IPS-18a (cell line): ENCODE results near the gene EXOC2.

Experiments used
- H3K27ac ChIP-seq: one replicate; pipeline ENCODE4 v1.5.1; 2013; ENCODE audit warnings: low read length
- H3K27me3 ChIP-seq: one replicate; pipeline ENCODE4 v1.6.1; 2013; ENCODE audit warnings: mild to moderate bottlenecking, low read length; ENCODE audit not compliant: control insufficient read depth, insufficient read depth
- H3K36me3 ChIP-seq: one replicate; pipeline ENCODE4 v1.6.1; 2013; ENCODE audit warnings: low read depth, low read length; ENCODE audit not compliant: control insufficient read depth
- H3K4me1 ChIP-seq: one replicate; pipeline ENCODE4 v1.6.1; 2013; ENCODE audit warnings: low read depth, low read length; ENCODE audit not compliant: control insufficient read depth
- H3K4me3 ChIP-seq: one replicate; pipeline ENCODE4 v1.5.1; 2013; ENCODE audit warnings: low read length
- H3K9ac ChIP-seq: one replicate; pipeline ENCODE4 v1.6.1; 2013; ENCODE audit warnings: mild to moderate bottlenecking, low read length, moderate library complexity
- H3K9me3 ChIP-seq: one replicate; pipeline ENCODE4 v1.6.1; 2013; ENCODE audit warnings: low read depth, low read length; ENCODE audit not compliant: control insufficient read depth

The EXOC2 gene

DNA sequence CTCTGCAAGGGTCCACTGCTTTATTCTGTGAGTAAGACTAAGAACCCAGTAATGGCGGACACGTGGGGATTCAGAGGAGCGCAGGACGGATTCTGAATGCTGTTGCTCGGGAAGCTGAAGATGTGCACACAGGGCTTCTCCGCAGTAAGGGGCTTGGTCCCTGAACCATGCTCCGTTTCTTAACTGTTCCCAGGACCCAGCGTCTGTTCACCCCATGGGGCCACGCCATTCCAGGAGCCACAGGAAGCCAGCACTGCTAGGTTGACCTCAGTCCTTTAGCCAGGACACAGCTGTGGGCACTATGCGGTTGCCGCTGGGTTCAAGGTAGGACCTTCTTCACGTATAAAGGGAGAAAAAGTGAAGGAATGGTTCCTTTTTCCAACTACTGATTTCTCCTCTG lies 241.6 kb downstream of the EXOC2 start:
- Histone ChIP-seq H3K27ac (no peak overlapping the region), H3K4me1 (peaks cover 4% of the 10 kb centered on the region), H3K27me3 (no peaks in the 10 kb centered on the region), H3K36me3 (no peaks in the 10 kb centered on the region), H3K9me3 (no peaks in the 10 kb centered on the region), H3K4me3 (no peak overlapping the region), H3K9ac (no peak overlapping the region)

DNA sequence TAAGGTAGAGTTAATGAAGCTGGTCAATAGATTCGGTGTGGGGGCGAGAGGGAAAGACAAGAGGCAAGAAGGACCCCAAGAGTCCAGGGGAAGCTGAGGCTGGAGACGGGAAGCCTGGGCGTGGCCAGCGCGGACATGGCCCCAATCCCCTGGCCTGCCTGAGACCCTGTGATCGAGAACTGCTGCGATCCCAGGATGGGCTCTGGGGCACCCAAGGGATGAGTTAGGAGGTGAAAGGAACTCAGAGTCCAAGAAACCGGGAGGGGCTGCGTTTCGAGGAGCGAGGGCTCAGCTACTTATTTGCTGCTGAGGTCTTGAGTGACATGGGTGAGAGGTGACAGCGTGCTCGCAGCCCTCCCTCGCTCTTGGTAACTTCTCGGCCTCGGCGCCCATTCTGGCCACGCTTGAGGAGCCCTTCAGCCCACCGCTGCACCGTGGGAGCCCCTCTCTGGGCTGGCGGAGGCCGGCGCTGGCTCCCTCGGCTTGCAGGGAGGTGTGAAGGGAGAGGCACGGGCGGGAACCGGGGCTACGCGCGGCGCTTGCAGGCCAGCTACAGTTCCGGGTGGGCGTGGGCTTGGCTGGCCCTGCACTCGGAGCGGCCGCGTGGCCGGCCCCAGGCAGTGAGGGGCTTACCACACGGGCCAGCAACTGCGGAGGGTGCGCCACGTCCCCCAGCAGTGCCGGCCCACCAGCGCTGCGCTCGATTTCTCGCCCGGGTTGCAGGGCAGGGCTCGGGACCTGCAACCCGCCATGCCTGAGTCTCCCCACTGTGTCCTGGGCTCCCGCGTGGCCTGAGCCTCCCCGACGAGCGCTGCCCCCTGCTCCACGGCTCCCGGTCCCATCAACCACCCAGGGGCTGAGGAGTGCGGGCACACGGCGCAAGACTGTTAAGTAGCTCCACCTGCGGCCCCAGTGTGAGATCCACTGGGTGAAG lies 243.2 kb downstream of the EXOC2 start:
- Histone ChIP-seq H3K27me3 (no peaks in the 10 kb centered on the region), H3K9me3 (no peaks in the 10 kb centered on the region), H3K36me3 (no peaks in the 10 kb centered on the region), H3K9ac (no peak overlapping the region), H3K27ac (no peak overlapping the region), H3K4me1 (no peaks in the 10 kb centered on the region), H3K4me3 (no peak overlapping the region)

DNA sequence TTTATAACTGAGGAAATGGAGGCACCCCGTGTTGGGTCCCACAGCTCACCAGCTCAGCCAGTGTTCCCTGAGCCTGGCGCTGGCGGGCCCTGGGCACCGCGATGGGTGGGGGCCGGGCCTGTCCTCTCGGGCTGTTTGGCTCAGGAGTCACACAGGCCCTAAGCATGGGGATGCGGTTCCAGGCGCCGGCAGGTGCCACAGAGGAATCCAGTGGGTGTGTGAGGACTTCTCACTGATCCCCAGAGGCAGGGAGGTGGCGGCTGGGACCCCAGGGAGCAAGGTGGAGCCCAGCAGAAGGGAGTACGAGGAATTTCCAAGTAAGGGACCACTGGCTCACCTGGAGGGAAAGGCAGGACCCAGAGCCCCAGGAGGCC lies 243.9 kb downstream of the EXOC2 start:
- H3K9me3 ChIP-seq: no peaks in the 10 kb centered on the region
- no peak overlapping the region for H3K27ac ChIP-seq
- H3K36me3 ChIP-seq: no peaks in the 10 kb centered on the region
- no peak overlapping the region for H3K4me3 ChIP-seq
- no peak overlapping the region for H3K9ac ChIP-seq
- no peaks in the 10 kb centered on the region for H3K4me1 ChIP-seq
- H3K27me3 ChIP-seq: no peaks in the 10 kb centered on the region

DNA sequence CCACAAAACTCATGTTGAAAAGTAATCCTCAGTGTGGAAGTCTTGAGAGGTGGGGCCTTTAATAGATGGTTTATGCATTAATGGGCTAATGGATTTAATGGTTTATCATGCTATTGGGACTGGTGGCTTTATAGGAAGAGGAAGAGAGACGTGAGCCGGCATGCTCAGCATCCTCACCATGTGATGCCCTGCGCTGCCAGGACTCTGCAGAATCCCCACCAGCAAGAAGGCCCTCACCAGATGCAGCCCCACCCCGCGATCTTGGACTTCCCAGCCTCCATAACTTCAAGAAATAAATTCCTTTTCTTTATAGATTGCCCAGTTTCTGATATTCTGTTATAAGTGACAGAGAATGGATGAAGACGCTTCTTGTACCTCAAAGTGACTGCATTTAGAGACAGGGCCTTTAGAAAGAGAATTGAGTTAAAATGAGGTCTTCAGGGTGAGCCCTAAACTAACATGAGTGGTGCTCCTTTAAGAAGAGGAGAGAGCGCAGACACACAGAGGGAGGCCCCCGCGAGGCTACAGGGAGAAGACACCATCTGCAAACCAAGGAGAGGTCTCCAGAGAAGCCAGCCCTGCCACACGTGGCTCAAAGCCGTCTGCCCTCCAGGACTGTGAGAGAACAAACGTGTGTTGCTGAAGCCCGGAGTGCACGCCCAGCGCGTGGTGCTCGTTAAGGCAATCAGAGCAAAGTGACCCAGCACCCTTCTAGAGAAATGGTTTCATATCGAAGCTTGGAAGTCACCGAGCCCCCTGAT lies 244.5 kb downstream of the EXOC2 start:
- Histone ChIP-seq H3K27ac (no peak overlapping the region), H3K4me3 (no peak overlapping the region), H3K36me3 (no peaks in the 10 kb centered on the region), H3K9me3 (no peaks in the 10 kb centered on the region), H3K4me1 (no peaks in the 10 kb centered on the region), H3K9ac (no peak overlapping the region), H3K27me3 (no peaks in the 10 kb centered on the region)

DNA sequence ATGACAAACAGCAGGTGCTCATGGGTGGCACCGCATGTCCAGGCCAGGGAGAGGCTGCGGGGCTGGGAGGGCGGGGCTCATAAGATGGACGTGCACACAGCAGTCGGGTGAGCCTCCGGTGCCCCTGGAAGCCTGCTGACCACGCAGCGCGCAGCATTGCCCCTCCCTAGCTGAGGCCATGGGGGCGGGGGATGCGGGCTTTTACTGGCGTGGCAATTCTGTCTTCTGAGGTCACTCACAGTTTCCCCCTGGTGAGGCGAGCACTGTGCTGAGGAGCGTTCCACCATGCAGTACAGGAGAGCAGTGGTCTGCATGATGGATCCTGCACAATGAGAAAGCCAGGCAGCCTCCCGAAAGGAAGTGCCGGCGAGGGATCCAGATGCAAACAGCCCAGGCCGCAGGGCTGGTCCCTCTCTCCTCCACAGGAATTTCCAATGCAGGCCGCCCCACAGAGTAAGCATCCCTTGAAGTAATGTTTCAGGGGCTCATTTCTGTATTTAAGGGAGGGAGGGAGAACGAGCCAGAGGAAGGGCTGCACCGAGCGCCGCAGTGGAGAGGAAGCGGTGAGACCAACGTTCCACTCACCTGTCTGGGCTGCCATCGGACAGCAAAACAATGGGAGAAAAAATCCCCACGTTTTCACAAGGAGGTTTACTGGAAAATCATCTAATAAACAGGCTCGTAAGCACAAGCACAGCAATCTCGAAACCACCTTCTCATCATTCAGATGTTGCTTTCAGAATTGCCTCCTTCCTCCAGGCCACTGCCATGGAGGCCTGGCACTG lies 245.4 kb downstream of the EXOC2 start:
- Histone ChIP-seq H3K27ac (no peak overlapping the region), H3K27me3 (no peaks in the 10 kb centered on the region), H3K9ac (no peak overlapping the region), H3K9me3 (no peaks in the 10 kb centered on the region), H3K36me3 (no peaks in the 10 kb centered on the region), H3K4me3 (no peak overlapping the region), H3K4me1 (no peaks in the 10 kb centered on the region)

DNA sequence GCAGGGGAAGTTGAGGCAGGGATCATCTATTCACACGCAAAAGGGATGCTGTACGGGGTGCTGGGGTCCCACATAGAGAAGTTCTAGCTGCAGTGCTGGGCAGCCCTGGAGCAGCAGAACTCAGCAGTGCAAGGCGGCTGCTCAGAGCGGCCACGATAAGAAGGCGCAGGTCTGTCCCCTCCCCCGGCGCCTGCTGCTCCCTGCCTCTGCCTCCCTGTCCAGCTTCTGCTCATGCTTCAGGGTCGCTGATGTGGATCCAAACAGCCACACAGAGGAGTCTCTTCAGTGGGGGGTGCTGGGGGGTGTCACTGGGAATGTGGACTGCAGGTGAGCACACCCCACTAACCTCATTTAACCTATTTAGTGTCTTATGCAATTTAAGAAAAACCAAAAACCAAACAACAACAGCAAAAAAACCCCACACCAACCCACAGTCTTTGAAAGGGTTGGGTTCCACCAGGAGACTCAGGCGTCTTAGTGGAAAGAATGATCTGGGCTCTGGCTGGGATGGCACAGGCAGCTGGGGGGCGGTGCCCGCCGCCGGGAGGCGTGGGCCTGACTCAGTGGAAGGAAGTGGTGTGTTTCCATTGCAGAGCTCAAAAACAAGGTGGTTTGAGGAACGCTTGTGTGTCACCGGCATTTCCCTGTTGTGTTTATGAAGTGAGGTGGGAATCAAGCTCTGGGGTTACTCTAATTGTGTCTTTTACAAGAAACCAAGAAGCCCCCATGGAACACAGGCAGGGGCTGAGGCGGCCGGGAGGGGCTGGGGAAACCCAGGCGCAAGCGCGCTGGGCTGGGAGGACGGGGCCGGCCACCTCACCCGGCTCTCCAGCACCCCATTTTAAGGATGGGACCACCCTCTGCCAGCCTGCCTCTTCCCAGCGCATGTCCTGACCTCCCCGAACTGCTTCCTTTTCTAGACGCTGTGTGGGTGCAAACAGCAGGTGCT lies 246.2 kb downstream of the EXOC2 start:
- Histone ChIP-seq H3K9ac (no peak overlapping the region), H3K27ac (no peak overlapping the region), H3K4me1 (no peaks in the 10 kb centered on the region), H3K27me3 (no peaks in the 10 kb centered on the region), H3K36me3 (no peaks in the 10 kb centered on the region), H3K4me3 (no peak overlapping the region), H3K9me3 (no peaks in the 10 kb centered on the region)

DNA sequence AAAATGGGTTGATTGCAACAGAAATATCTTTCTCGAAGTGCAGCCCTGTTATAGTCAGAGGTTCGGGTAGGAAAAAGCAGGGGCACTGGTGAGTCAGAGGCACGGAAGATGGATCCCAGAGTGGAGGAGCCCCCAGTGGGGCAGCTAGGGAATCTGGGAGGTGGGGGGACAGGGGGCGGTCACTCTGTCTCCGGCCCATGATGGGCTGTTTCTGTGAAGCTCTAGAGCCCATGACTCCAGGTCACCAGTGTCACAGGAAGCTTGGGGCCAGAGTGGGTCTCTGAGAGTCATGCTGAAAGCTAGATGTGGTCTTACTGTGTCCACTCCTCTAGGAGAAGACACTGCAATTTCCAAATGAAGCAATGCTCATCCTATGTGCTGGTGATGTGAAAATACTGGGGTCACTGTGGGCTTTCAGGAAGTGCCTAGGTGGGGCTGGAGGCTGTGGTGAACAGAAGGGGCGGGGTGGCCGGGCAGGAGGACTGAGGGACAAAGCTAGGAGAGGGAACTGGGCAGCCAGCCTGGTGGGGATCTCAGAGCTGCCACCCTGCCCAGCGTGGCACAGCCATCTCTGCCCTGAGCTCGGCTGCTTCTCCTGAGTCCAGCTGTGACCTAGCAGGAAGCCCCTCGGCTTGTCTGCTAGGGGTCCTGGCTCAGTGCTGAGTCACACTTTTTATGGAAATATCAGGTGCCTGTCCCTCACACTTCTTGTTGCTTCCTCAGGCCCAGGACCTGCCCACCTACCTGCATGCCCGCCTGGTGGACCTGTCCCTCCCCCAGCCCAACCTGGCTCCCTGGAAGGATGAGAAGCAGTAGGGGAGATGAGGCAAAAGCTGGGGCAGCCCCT lies 247.1 kb downstream of the EXOC2 start:
- no peaks in the 10 kb centered on the region for H3K9me3 ChIP-seq
- no peaks in the 10 kb centered on the region for H3K36me3 ChIP-seq
- H3K4me1 ChIP-seq: no peaks in the 10 kb centered on the region
- H3K27me3 ChIP-seq: no peaks in the 10 kb centered on the region
- H3K27ac ChIP-seq: no peak overlapping the region
- no peak overlapping the region for H3K4me3 ChIP-seq
- H3K9ac ChIP-seq: no peak overlapping the region

DNA sequence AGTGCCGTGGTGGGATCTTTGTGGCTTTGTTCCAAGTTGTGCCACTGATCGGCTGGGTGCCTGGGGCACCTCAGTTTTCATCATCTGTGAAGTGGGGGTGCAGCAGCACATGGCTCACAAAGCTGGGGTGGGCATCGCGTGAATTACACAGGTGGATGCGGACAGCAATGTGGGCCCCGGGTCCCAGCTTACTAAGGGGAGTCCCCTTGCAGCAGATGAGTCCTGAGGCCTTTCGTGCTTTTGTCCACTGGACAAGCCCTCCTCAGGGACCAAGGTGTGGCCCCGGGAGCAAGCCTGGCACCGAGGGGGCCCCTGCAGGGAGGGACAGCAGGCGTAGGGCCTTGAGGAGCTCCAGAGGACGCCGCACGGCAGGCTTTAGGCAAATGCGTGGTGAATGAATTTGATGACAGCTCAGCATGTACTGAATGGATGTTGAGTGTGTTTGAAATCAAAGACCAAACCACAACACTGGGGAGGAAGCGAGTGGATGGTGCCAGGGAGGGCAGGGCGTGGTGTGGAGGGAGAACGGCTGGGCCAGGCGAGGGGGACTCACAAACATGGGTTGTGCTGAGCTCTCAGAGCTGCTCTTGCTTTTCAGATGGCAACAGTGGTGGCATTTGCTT lies 248.2 kb downstream of the EXOC2 start:
- no peaks in the 10 kb centered on the region for H3K4me1 ChIP-seq
- no peak overlapping the region for H3K9ac ChIP-seq
- no peaks in the 10 kb centered on the region for H3K27me3 ChIP-seq
- no peak overlapping the region for H3K27ac ChIP-seq
- no peak overlapping the region for H3K4me3 ChIP-seq
- H3K9me3 ChIP-seq: no peaks in the 10 kb centered on the region
- no peaks in the 10 kb centered on the region for H3K36me3 ChIP-seq

DNA sequence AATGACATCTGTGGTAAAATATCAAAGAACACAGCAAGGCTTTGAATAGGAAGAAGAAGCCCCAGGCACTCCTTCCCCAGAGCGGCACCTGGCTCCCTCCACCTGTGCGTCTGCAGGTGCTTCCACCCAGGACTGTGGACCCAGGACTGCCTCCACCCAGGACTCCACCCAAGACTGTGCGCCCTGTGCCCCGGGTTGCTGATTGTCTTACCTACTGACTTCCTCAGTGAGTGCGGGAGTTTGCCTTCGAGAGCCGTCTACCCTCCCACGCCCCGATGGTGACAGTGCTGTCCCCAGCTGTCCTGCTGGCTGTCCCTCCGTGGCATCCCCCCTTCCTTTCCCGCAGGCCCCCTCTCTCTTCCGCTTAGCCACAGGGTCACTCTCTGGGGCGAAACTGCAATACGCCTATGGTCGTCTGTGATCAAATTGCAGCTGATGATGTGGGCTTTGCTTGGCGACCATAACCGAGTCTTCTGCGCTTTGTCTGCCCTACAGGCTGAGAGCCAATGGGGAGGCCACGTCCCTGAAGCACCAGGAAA lies 249.2 kb downstream of the EXOC2 start:
- Histone ChIP-seq H3K9me3 (no peaks in the 10 kb centered on the region), H3K36me3 (no peaks in the 10 kb centered on the region), H3K9ac (no peak overlapping the region), H3K4me1 (no peaks in the 10 kb centered on the region), H3K4me3 (no peak overlapping the region), H3K27me3 (no peaks in the 10 kb centered on the region), H3K27ac (no peak overlapping the region)
